ENCODE data around the gene MORF4L1.

DNA sequence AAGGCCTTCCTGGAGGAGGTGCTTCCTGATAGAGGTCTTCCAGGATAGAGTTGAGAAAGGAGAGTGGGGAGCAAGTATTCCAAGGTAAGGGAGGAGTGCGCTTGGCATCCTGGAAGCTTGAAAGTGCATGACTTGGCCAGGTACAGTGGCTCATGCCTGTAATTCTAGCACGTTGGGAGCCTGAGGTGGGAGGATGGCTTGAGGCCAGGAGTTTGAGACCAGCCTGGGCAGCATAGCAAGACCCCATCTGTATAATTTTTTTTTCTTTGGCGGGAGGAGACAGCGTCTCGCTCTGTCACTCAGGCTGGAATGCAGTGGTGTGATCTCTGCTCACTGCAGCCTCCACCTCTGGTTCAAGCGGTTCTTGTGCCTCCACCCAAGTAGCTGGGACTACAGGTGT is 19.2 kb upstream of the MORF4L1 start:
- TF ChIP-seq CTCF (IDR thresholded peaks at IDR 0.05) (no peak), POLR2A (IDR thresholded peaks at IDR 0.05) (no peak)
